WTC11 (cell line): ENCODE measurements around the gene LDLRAD4.

Experiments
- CTCF ChIP-seq: fragments of 200-600 bp; IDR thresholded peaks from 2 replicates; pipeline ENCODE4 v1.8.0; 2022; ENCODE audit warnings: antibody characterized with exemption
- ELF4 ChIP-seq: sonication (generic); formaldehyde crosslinking; IDR thresholded peaks from 2 replicates; pipeline ENCODE4 v1.8.1; 2022; ENCODE audit warnings: low read depth, mild to moderate bottlenecking, moderate library complexity, missing genetic modification reagents
- ESRRA ChIP-seq: sonication (generic); formaldehyde crosslinking; IDR thresholded peaks from 2 replicates; pipeline ENCODE4 v1.8.1; 2022; ENCODE audit warnings: mild to moderate bottlenecking, missing genetic modification reagents, borderline replicate concordance
- NR1H2 ChIP-seq: sonication (generic); formaldehyde crosslinking; IDR thresholded peaks from 2 replicates; pipeline ENCODE4 v1.9.0; 2021; ENCODE audit warnings: mild to moderate bottlenecking, moderate library complexity, missing genetic modification reagents
- TP53 ChIP-seq: sonication (generic); formaldehyde crosslinking; IDR thresholded peaks from 2 replicates; pipeline ENCODE4 v1.8.1; 2023; ENCODE audit warnings: mild to moderate bottlenecking, missing genetic modification reagents

- no peak for TF ChIP-seq ELF4 (CRISPR knock-in tag)
- TF ChIP-seq NR1H2 (CRISPR knock-in tag) = no peak
- no peak for TF ChIP-seq TP53 (CRISPR knock-in tag)
- no peak for TF ChIP-seq CTCF
- TF ChIP-seq ESRRA (CRISPR knock-in tag) = no peak
Observed at GRCh38 chr18:13191031-13191430, 27.5 kb upstream of the LDLRAD4 start.
